ENCODE results near the gene COP1. TPM values are rescaled to one million over a fixed set of nuclear protein-coding genes. Genes with fewer than 3 reads are reported as not detected.

Gene COP1
- total and polyA plus RNA-seq, 2 of the 4 experiments (the other 2 are of a cell fraction) = 17.8 to 35.0 TPM

- H2BK120ac ChIP-seq (ENCODE audit: low read depth, low read length) = no peak overlapping the region
- BruUV-seq (replicated peaks) = no TSS peak
- H2AK5ac ChIP-seq (ENCODE audit: low read depth, low read length) = no peak overlapping the region
- CTCF ChIA-PET = interaction anchor here (0.6 kb wide), 1 partner anchor 172 kb away, joined by 3 read pairs; no protein-coding TSS in a partner anchor
- no peak overlapping the region for H2BK5ac ChIP-seq (ENCODE audit: low read depth, low read length, poor library complexity, severe bottlenecking)
- H3K14ac ChIP-seq (replicated peaks; ENCODE audit: low read depth, low read length) = no peak overlapping the region
- H2AK9ac ChIP-seq (replicated peaks; ENCODE audit: low read depth, low read length, poor library complexity) = no peak overlapping the region
- TF ChIP-seq SMC3 (IDR thresholded peaks at IDR 0.05; ENCODE audit: low read depth, low read length) (no peak), CTCF (conservative IDR thresholded peaks at IDR 0.05; ENCODE audit: low read depth, low read length) (no peak), POLR2A (IDR thresholded peaks at IDR 0.05; ENCODE audit: low read depth, low read length) (no peak)
- no peak overlapping the region for H3K23ac ChIP-seq (ENCODE audit: low read depth, low read length)
- H3K79me1 ChIP-seq (ENCODE audit: low read depth in 1 of 2, low read length in 2 of 2) = peaks cover 0 to 29% of the 10 kb centered on the region in 2 experiments; a peak in 2 of 4 replicates
- no peak for DNase-seq
- no peaks in the 10 kb centered on the region for H3K27me3 ChIP-seq (ENCODE audit: control insufficient read depth, insufficient read depth, low read length)
- dilution Hi-C loops (cut with HindIII; ENCODE audit: low sequenced_read_pairs, unreplicated experiment) = no loop called here
- H3K27ac ChIP-seq (ENCODE audit: insufficient read depth, low read length) = no peak overlapping the region
- WGBS, 2 experiments (ENCODE audit: extremely low coverage in 2 of 2, insufficient read length in 1 of 2) = no CpG with 5 or more reads among the region's 2 CpGs
- intact Hi-C loops (cut with micrococcal nuclease) = no loop called here
- H4K5ac ChIP-seq (ENCODE audit: low read depth, low read length) = no peak overlapping the region
- H3K4me1 ChIP-seq (ENCODE audit: control insufficient read depth, insufficient read depth, low read length) = no peaks in the 10 kb centered on the region
- no peak overlapping the region for H2BK20ac ChIP-seq (ENCODE audit: low read depth, low read length)
- H3K9me1 ChIP-seq (ENCODE audit: insufficient read depth, low read length) = no peaks in the 10 kb centered on the region
- no peak overlapping the region for H4K8ac ChIP-seq (ENCODE audit: low read depth in 2 of 2, low read length in 2 of 2)
- in situ Hi-C loops (cut with MboI; ENCODE audit: low sequenced_read_pairs) = no loop called here
- H3K36me3 ChIP-seq (ENCODE audit: control insufficient read depth, insufficient read depth, low read length) = no peaks in the 10 kb centered on the region; the same call in 1 of the 2 replicates
- H3K9me3 ChIP-seq (ENCODE audit: control insufficient read depth, insufficient read depth, low read length) = no peaks in the 10 kb centered on the region
- no peak overlapping the region for H2AFZ ChIP-seq (replicated peaks; ENCODE audit: low read length, poor library complexity)
- H3K18ac ChIP-seq (ENCODE audit: low read depth, low read length) = no peak overlapping the region
- H3K56ac ChIP-seq (ENCODE audit: extremely low read depth, insufficient read depth, low read length) = no peak overlapping the region
- POLR2A ChIA-PET (ENCODE audit: unreplicated experiment) = no interaction called here
- no peak overlapping the region for H3K4me3 ChIP-seq (ENCODE audit: insufficient read depth, low read depth, low read length)
- H2BK15ac ChIP-seq (ENCODE audit: low read depth, low read length) = no peak overlapping the region
- H3K9ac ChIP-seq (ENCODE audit: low read depth, low read length) = no peak overlapping the region
- ATAC-seq (ENCODE audit: low read depth) = no peak
- peaks cover 51% of the 10 kb centered on the region for H4K20me1 ChIP-seq (ENCODE audit: insufficient read depth, low read length)
- no peak overlapping the region for H3K4me2 ChIP-seq (ENCODE audit: low read depth, low read length)
- H3K4ac ChIP-seq (ENCODE audit: low read depth, low read length) = no peak overlapping the region
- no peak overlapping the region for H4K91ac ChIP-seq (ENCODE audit: insufficient read depth, low read depth, low read length)
These were observed 8.7 kb downstream of the COP1 start for GRCh38 chr1:176198413-176198812.

All from IMR-90 (cell line).